K562 (cell line): ENCODE data around the gene CPB1. TPM values are rescaled to one million over a fixed set of nuclear protein-coding genes. Genes with fewer than 3 reads are reported as not detected.

Source experiments
- E2F3 ChIP-seq: fragments of 250-450 bp; sonication (Bioruptor Pico); IDR thresholded peaks from 2 replicates; pipeline ENCODE4 v1.4.0; 2020; ENCODE audit warnings: mild to moderate bottlenecking
- GATA2 ChIP-seq: sonication (generic); formaldehyde crosslinking; IDR thresholded peaks from 2 replicates; pipeline ENCODE4 v1.4.0; 2020; ENCODE audit warnings: mild to moderate bottlenecking, missing genetic modification reagents
- PKNOX1 ChIP-seq: fragments of 450-650 bp; IDR thresholded peaks from 2 replicates; pipeline ENCODE4 v1.6.1; 2016
- POLR3G ChIP-seq: IDR thresholded peaks from 2 replicates; pipeline ENCODE4 v1.6.1; 2011; ENCODE audit not compliant: insufficient read length, insufficient replicate concordance; ENCODE audit errors: extremely low read depth
- RERE ChIP-seq: sonication (generic); formaldehyde crosslinking; IDR thresholded peaks from 2 replicates; pipeline ENCODE4 v1.8.0; 2023; ENCODE audit warnings: missing genetic modification reagents, mild to moderate bottlenecking, borderline replicate concordance
- polyA plus RNA-seq, 8 experiments: library from polyadenylated mRNA; depleted of rRNA in 4 of 8; stranded (reverse) in 5 of 8; unstranded in 3 of 8; fragments of >200 nt; fragmentation: Nextera tagmentation in 2 of 8; fragmentation: Illumina TruSeq in 1 of 8; extraction: Ambion mirVana in 2 of 8; extraction: Trizol in 1 of 8; gene quantifications; 2 replicates each; pipeline versions ENCODE4 v1.2.1 to v1.2.3, GENCODE V29; 2011 to 2014; ENCODE audit warnings: inconsistent platforms in 1 of 8, missing spikeins in 1 of 8
- total RNA-seq, 7 experiments: library from RNA; depleted of rRNA in 6 of 7; stranded (reverse); fragments of >200 nt in 6 of 7; fragmentation: Illumina TruSeq in 2 of 7; extraction: Trizol in 2 of 7; gene quantifications; 2 replicates each; pipeline versions ENCODE4 v1.2.1 to v1.2.3, GENCODE V29; 2011 to 2021; ENCODE audit warnings: low replicate concordance in 1 of 7
- TF ChIP-seq, protein P1 (sequence below), 2 experiments: fragments of 200-800 bp in 1 of 2; sonication (Bioruptor generic) in 1 of 2; sonication (generic) in 1 of 2; formaldehyde crosslinking in 1 of 2; IDR thresholded peaks in 1 of 2; conservative IDR thresholded peaks in 1 of 2; 2 replicates each; pipeline versions ENCODE4 v1.5.0 to v1.6.1; 2016 to 2020; ENCODE audit warnings: missing compliant biosample characterization in 1 of 2, missing genetic modification characterization in 1 of 2, missing genetic modification reagents in 1 of 2

Gene CPB1
- total and polyA plus RNA-seq, 9 of the 15 experiments (the other 6 are each of a cell fraction or from before 2014, with no cell fraction given): 3.7 TPM; not detected in 8

DNA sequence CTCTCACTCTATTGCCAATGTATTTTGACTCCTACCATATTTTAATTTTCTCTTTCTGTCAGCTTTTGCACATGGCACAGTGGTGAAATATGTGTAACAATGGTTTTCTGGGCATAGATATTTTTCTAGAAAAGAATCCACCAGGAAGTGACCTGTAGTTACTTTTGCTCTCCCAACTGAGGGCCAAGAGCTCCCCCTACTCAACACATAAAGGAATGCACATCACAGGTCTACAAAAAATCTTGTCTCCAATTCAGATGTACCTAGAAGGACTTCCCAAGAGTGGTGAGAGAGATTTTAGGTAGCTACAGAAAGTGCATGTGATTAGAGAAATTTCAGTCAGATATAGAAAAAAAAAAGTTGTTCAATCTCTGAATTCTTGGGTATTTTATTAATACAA is 53.1 kb downstream of the CPB1 start (continued):
- TF ChIP-seq RERE (CRISPR knock-in tag) (no peak), GATA2 (CRISPR knock-in tag) (no peak), POLR3G (no peak), E2F3 (CRISPR knock-in tag) (no peak), PKNOX1 (no peak)
- TF ChIP-seq, protein P1, sequence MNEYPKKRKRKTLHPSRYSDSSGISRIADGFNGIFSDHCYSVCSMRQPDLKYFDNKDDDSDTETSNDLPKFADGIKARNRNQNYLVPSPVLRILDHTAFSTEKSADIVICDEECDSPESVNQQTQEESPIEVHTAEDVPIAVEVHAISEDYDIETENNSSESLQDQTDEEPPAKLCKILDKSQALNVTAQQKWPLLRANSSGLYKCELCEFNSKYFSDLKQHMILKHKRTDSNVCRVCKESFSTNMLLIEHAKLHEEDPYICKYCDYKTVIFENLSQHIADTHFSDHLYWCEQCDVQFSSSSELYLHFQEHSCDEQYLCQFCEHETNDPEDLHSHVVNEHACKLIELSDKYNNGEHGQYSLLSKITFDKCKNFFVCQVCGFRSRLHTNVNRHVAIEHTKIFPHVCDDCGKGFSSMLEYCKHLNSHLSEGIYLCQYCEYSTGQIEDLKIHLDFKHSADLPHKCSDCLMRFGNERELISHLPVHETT (CRISPR knock-in tag; conservative IDR thresholded peaks at IDR 0.05 in 1 of 2, IDR thresholded peaks at IDR 0.05 in 1 of 2): no peak
